Spleen (tissue), 11 donors: ENCODE data around the gene ZDHHC9. TPM values are rescaled to one million over a fixed set of nuclear protein-coding genes. Genes with fewer than 3 reads are reported as not detected.

Experiments
- DNase-seq: peaks from one replicate; pipeline ENCODE4 v3.0.0-alpha.2; 2020
- H3K27ac ChIP-seq, 8 donors: fragments of 200-600 bp; sonication (generic) in 7 of 8; 1 replicate in 4 of 8; 2 replicates in 4 of 8; pipeline versions ENCODE4 v1.5.0 to v1.8.0; 2016 to 2021; ENCODE audit warnings: inconsistent platforms in 4 of 8, mild to moderate bottlenecking in 4 of 8, moderate library complexity in 1 of 8
- H3K27me3 ChIP-seq, 7 donors: fragments of 200-600 bp; sonication (generic) in 6 of 7; replicated peaks in 1 of 7; 1 replicate in 4 of 7; 2 replicates in 3 of 7; pipeline versions ENCODE4 v1.5.0 to v1.8.0; 2016 to 2021; ENCODE audit warnings: inconsistent platforms in 3 of 7, mild to moderate bottlenecking in 1 of 7
- H3K36me3 ChIP-seq, 6 donors: fragments of 200-600 bp; sonication (generic) in 5 of 6; 1 replicate in 4 of 6; 2 replicates in 2 of 6; pipeline versions ENCODE4 v1.5.0 to v1.8.0; 2016 to 2021; ENCODE audit warnings: inconsistent platforms in 2 of 6
- H3K4me1 ChIP-seq, 6 donors: fragments of 200-600 bp; sonication (generic) in 5 of 6; 1 replicate in 3 of 6; 2 replicates in 3 of 6; pipeline versions ENCODE4 v1.5.0 to v1.8.0; 2016 to 2021; ENCODE audit warnings: inconsistent platforms in 3 of 6
- H3K4me3 ChIP-seq, 8 donors: fragments of 200-600 bp; sonication (generic) in 7 of 8; 1 replicate in 4 of 8; 2 replicates in 4 of 8; pipeline versions ENCODE4 v1.5.0 to v1.8.0; 2016 to 2021; ENCODE audit warnings: inconsistent platforms in 4 of 8, mild to moderate bottlenecking in 4 of 8, moderate library complexity in 2 of 8
- H3K9me3 ChIP-seq, 8 donors: fragments of 200-600 bp; sonication (generic) in 7 of 8; 1 replicate in 4 of 8; 2 replicates in 4 of 8; pipeline versions ENCODE4 v1.5.0 to v1.8.0; 2016 to 2021; ENCODE audit warnings: inconsistent platforms in 4 of 8
- POLR2A ChIP-seq, 3 donors: fragments of 450-650 bp; IDR thresholded peaks; one replicate each; pipeline ENCODE4 v1.5.1; 2017; ENCODE audit warnings: antibody characterized with exemption in 3 of 3, mild to moderate bottlenecking in 1 of 3
- POLR2AphosphoS5 ChIP-seq, 3 donors: sonication (generic); formaldehyde crosslinking; IDR thresholded peaks; one replicate each; pipeline ENCODE4 v1.5.1; 2017; ENCODE audit warnings: antibody characterized with exemption in 3 of 3
- WGBS, 5 donors: extraction: QIAGEN DNeasy Blood & Tissue Kit in 3 of 5; methylation state at CpG; one replicate each; pipeline versions ENCODE4 v1.1.5 to v1.1.7; 2013 to 2018; 5-methylcytosine and 5-hydroxymethylcytosine counted together
- intact Hi-C: fragments of 100-400 bp; cut with DNase I; formaldehyde crosslinking; loops from one replicate; pipeline ENCODE4 v1.15.0; 2023; ENCODE audit warnings: low total_unique reads
- polyA plus RNA-seq, 3 donors: library from polyadenylated mRNA; stranded (reverse); fragments of 200-250 nt; gene quantifications; one replicate each; pipeline ENCODE4 v1.2.1, GENCODE V29; 2013
- total RNA-seq, 7 donors: library from RNA; depleted of rRNA in 3 of 7; stranded (reverse); fragments of >200 nt in 3 of 7; fragmentation: NEBNext Ultra II Directional in 4 of 7; extraction: Animal tissue kit (Norgen Biotek cat#: 25700) in 4 of 7; gene quantifications; one replicate each; pipeline versions ENCODE4 v1.1.0 to v1.2.1, GENCODE V29; 2016 to 2021
- TF ChIP-seq, protein P1 (sequence below), 11 experiments: fragments of 200-600 bp in 7 of 11; fragments of 450-650 bp in 4 of 11; sonication (generic) in 4 of 11; IDR thresholded peaks in 8 of 11; conservative IDR thresholded peaks in 3 of 11; 1 replicate in 7 of 11; 2 replicates in 4 of 11; pipeline versions ENCODE4 v1.4.0 to v1.8.0; 2016 to 2021; ENCODE audit warnings: antibody characterized with exemption in 11 of 11, inconsistent platforms in 4 of 11, mild to moderate bottlenecking in 1 of 11
- donor health status: healthy with polysubstance abuse.
- donor health status: DM: no; HTN: no; CAD: no; lungs with moderate emphysema.
- donor health status: DM: no; HTN: no; CAD: no.
- donor health status: Bipolar disorder and iron deficiency.
- donor health status: healthy.
- donor health status: DM: no; HTN: no; CAD: no.
- donor health status: DM: yes; HTN: yes; CAD: no.

ZDHHC9 gene
- total and polyA plus RNA-seq, 10 donors, result 1.2 to 9.2 (median 5.2) TPM

DNA sequence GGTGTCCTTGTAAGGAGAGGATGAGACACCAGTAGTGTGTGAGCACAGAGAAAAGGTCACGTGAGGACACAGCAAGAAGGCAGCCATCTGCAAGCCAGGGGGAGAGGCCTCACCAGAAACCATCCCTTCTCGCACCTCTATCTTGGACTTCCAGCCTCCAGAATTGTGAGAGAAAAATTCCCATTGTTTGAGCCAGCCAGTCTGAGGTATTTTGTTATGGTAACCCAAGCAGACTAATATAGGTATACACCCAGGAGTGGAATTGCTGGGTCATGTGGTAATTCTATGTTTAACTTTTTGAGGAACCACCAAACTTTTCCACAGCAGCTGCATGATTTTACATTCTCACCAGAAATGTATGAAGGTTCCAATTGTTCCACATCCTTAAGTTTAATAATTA, 25.6 kb downstream of the ZDHHC9 start:
- intact Hi-C loops, result no loop called here
- Histone ChIP-seq H3K27ac (no peak overlapping the region), H3K36me3 (peaks cover 0 to under 1% (median 0%) of the 10 kb centered on the region in 6 donors), H3K4me1 (peaks cover 0 to 3% (median 0%) of the 10 kb centered on the region in 6 donors), H3K27me3 (no peaks in the 10 kb centered on the region), H3K4me3 (no peak overlapping the region), H3K9me3 (no peaks in the 10 kb centered on the region)
- TF ChIP-seq, protein P1, sequence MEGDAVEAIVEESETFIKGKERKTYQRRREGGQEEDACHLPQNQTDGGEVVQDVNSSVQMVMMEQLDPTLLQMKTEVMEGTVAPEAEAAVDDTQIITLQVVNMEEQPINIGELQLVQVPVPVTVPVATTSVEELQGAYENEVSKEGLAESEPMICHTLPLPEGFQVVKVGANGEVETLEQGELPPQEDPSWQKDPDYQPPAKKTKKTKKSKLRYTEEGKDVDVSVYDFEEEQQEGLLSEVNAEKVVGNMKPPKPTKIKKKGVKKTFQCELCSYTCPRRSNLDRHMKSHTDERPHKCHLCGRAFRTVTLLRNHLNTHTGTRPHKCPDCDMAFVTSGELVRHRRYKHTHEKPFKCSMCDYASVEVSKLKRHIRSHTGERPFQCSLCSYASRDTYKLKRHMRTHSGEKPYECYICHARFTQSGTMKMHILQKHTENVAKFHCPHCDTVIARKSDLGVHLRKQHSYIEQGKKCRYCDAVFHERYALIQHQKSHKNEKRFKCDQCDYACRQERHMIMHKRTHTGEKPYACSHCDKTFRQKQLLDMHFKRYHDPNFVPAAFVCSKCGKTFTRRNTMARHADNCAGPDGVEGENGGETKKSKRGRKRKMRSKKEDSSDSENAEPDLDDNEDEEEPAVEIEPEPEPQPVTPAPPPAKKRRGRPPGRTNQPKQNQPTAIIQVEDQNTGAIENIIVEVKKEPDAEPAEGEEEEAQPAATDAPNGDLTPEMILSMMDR (IDR thresholded peaks at IDR 0.05 in 8 of 11, conservative IDR thresholded peaks at IDR 0.05 in 3 of 11), result no peak
- TF ChIP-seq POLR2A (IDR thresholded peaks at IDR 0.05) (no peak), POLR2AphosphoS5 (IDR thresholded peaks at IDR 0.05) (no peak)
- DNase-seq, result no peak
- 81 to 100% (median 93%) methylated on average over 2 of the region's 2 CpGs for WGBS, 5 donors

DNA sequence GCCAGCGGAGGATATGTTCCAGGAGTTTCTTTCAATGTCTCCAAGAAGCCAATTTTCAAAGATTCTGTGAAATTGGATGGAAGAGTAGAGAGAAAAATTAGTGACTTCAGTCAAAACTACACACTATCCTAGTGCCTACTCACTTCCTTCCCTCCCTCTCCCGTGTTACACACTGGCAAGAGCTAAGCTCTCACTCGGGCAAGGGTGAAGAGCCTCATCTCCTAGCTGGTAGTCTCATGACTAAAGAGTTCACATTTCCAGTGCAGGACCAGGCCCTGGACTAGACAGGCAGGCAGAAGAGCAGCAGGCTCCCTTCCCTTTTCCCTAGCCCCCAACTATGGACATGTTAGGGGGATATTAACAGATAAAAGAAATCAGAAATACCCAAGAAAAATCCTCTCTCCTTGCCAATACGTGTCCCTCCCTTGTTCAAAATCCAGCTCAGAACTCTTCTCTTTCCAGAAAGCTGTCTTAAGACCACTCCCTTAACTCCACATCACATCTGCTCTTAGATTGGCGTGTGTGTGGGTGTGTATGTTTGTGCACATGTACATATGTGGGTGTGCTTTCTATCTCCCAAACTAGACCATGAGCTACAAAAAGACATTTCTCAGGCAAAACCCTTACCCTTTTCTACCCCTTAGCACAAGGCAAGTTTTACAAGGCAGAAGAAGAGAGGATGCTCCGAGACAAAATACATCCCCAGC, 29.9 kb downstream of the ZDHHC9 start:
- intact Hi-C loops, result no loop called here
- no peak for DNase-seq
- Histone ChIP-seq H3K4me1 (no peaks in the 10 kb centered on the region), H3K36me3 (peaks cover 0 to 12% (median 0%) of the 10 kb centered on the region in 6 donors), H3K27ac (no peak overlapping the region), H3K27me3 (no peaks in the 10 kb centered on the region), H3K9me3 (no peaks in the 10 kb centered on the region), H3K4me3 (no peak overlapping the region)
- no peak for TF ChIP-seq POLR2A (IDR thresholded peaks at IDR 0.05)
- no peak for TF ChIP-seq POLR2AphosphoS5 (IDR thresholded peaks at IDR 0.05)
- TF ChIP-seq, protein P1 (IDR thresholded peaks at IDR 0.05 in 8 of 11, conservative IDR thresholded peaks at IDR 0.05 in 3 of 11), result no peak
- 56 to 93% (median 84%) methylated on average over 6 of the region's 6 CpGs for WGBS, 5 donors

DNA sequence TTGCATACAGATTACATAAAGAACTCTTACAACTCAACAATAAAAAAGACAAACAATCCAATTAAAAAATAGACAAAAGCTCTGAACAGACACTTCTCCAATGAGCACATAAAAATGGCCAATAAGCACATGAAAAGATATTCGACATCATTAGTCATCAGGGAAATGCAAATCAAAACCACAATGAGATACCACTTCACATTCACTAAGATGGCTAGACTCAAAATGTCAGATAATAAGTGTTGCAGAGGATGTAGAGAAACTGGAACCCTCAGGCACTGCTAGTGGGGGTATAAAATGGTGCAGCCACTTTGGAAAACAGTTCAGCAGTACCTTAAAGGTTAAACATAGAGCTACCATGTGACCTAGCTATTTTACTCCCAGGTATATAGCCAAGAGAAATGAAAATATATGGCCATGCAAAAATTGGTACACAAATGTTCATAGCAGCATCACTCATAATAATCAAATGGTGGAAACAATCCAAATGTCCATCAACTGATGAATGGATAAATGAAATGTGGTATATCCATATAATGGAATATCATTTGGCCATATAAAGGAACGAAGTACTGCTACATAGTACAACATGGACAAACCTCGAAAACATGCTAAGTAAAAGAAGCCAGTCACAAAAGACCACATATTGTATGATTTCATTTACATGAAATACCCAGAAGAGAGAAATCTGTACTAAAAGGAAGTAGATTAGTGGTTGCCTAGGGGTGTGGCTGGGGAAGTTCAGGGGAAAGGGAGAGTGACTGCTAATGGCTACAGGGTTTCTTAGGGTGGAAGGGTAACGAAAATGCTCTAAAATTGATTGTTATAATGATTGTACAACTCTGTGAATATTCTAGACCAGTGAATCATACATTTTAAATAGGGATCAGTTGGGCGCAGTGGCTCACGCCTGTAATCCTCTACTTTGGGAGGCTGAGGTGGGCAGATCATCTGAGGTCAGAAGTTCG, 34.6 kb downstream of the ZDHHC9 start:
- TF ChIP-seq POLR2A (IDR thresholded peaks at IDR 0.05), result no peak
- no peak for TF ChIP-seq POLR2AphosphoS5 (IDR thresholded peaks at IDR 0.05)
- TF ChIP-seq, protein P1 (IDR thresholded peaks at IDR 0.05 in 8 of 11, conservative IDR thresholded peaks at IDR 0.05 in 3 of 11), result no peak
- H3K4me3 ChIP-seq, result no peak overlapping the region
- H3K9me3 ChIP-seq, result no peaks in the 10 kb centered on the region
- H3K36me3 ChIP-seq, result peaks cover 0 to 31% (median 6%) of the 10 kb centered on the region in 6 donors
- no peak for DNase-seq
- no peaks in the 10 kb centered on the region for H3K27me3 ChIP-seq
- WGBS, 5 donors, result 70 to 86% (median 79%) methylated on average over 7 of the region's 7 CpGs
- no peaks in the 10 kb centered on the region for H3K4me1 ChIP-seq
- H3K27ac ChIP-seq, result peak overlapping the region in 4 of 8 donors; percentile 0 to 58 (median 30)
- intact Hi-C loops, result no loop called here
